Loucy (cell line): ENCODE measurements around the gene FOXK2.

Experiments used
- H2AFZ ChIP-seq: fragments of 200-600 bp; sonication (generic); 2 replicates; pipeline ENCODE4 v1.6.0; 2016; ENCODE audit warnings: antibody characterized with exemption, mild to moderate bottlenecking, low read length, moderate library complexity
- H3F3A ChIP-seq: fragments of 200-600 bp; 2 replicates; pipeline ENCODE4 v1.6.0; 2016; ENCODE audit warnings: antibody characterized with exemption, low read depth, mild to moderate bottlenecking
- H3K27me3 ChIP-seq: fragments of 200-600 bp; sonication (generic); 2 replicates; pipeline ENCODE4 v1.6.1; 2014; ENCODE audit warnings: low read length, mild to moderate bottlenecking; ENCODE audit not compliant: insufficient read depth, poor library complexity, severe bottlenecking
- H3K36me3 ChIP-seq: fragments of 200-600 bp; sonication (generic); 2 replicates; pipeline ENCODE4 v1.6.1; 2016; ENCODE audit warnings: low read length; ENCODE audit not compliant: insufficient read depth
- H3K4me1 ChIP-seq: fragments of 200-600 bp; sonication (generic); 2 replicates; pipeline ENCODE4 v1.5.1; 2014; ENCODE audit warnings: low read length, mild to moderate bottlenecking; ENCODE audit not compliant: insufficient read depth, poor library complexity, severe bottlenecking
- H3K4me2 ChIP-seq: fragments of 200-600 bp; sonication (generic); 2 replicates; pipeline ENCODE4 v1.6.0; 2014; ENCODE audit warnings: antibody characterized with exemption, low read length, low read depth, mild to moderate bottlenecking; ENCODE audit not compliant: poor library complexity, severe bottlenecking
- H3K4me3 ChIP-seq: fragments of 200-600 bp; sonication (generic); 2 replicates; pipeline ENCODE4 v1.5.1; 2014; ENCODE audit warnings: low read length, mild to moderate bottlenecking, mixed read lengths; ENCODE audit not compliant: poor library complexity, severe bottlenecking
- H3K79me2 ChIP-seq: fragments of 200-600 bp; sonication (generic); 2 replicates; pipeline ENCODE4 v1.6.1; 2014; ENCODE audit warnings: low read length; ENCODE audit not compliant: insufficient read depth
- H3K9ac ChIP-seq: fragments of 200-600 bp; sonication (generic); 2 replicates; pipeline ENCODE4 v1.6.0; 2014; ENCODE audit warnings: mild to moderate bottlenecking, low read depth, low read length, moderate library complexity; ENCODE audit not compliant: poor library complexity, severe bottlenecking
- H3K9me2 ChIP-seq: fragments of 200-600 bp; sonication (generic); replicated peaks from 2 replicates; pipeline ENCODE4 v1.6.1; 2016; ENCODE audit warnings: low read depth, low read length, mixed read lengths
- H3K9me3 ChIP-seq: fragments of 200-600 bp; sonication (generic); 2 replicates; pipeline ENCODE4 v1.6.1; 2014; ENCODE audit warnings: mild to moderate bottlenecking, antibody characterized with exemption, low read length, low read depth; ENCODE audit not compliant: insufficient read depth
- H4K20me1 ChIP-seq: fragments of 200-600 bp; sonication (generic); 2 replicates; pipeline ENCODE4 v1.6.0; 2014; ENCODE audit warnings: antibody characterized with exemption, low read length, mild to moderate bottlenecking; ENCODE audit not compliant: insufficient read depth, poor library complexity, severe bottlenecking
- EZH2phosphoT487 ChIP-seq: fragments of 200-600 bp; IDR thresholded peaks from 2 replicates; pipeline ENCODE4 v1.6.1; 2018; ENCODE audit warnings: antibody characterized with exemption, mild to moderate bottlenecking, moderate library complexity, borderline replicate concordance
- TF ChIP-seq, protein P1 (sequence below): fragments of 200-600 bp; sonication (generic); conservative IDR thresholded peaks from 2 replicates; pipeline ENCODE4 v1.5.1; 2014; ENCODE audit warnings: mild to moderate bottlenecking, antibody characterized with exemption, low read length

FOXK2 gene

GRCh38 chr17:82648165-82648668 lies 128.7 kb downstream of the FOXK2 start, which contains the start of gene WDR45B:
Gene WDR45B, minus strand, starts transcription at chr17:82648444. Its CDS starts 104 bp downstream, at chr17:82648340.
- no peaks in the 10 kb centered on the region for H3K9me3 ChIP-seq
- H4K20me1 ChIP-seq, result peaks cover 49% of the 10 kb centered on the region
- peak within 1 kb of the TSS; percentile 97 for H3K4me2 ChIP-seq
- TF ChIP-seq, protein P1, sequence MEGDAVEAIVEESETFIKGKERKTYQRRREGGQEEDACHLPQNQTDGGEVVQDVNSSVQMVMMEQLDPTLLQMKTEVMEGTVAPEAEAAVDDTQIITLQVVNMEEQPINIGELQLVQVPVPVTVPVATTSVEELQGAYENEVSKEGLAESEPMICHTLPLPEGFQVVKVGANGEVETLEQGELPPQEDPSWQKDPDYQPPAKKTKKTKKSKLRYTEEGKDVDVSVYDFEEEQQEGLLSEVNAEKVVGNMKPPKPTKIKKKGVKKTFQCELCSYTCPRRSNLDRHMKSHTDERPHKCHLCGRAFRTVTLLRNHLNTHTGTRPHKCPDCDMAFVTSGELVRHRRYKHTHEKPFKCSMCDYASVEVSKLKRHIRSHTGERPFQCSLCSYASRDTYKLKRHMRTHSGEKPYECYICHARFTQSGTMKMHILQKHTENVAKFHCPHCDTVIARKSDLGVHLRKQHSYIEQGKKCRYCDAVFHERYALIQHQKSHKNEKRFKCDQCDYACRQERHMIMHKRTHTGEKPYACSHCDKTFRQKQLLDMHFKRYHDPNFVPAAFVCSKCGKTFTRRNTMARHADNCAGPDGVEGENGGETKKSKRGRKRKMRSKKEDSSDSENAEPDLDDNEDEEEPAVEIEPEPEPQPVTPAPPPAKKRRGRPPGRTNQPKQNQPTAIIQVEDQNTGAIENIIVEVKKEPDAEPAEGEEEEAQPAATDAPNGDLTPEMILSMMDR, result no peak
- TF ChIP-seq EZH2phosphoT487, result no peak
- H3K9me2 ChIP-seq, result no peaks in the 10 kb centered on the region
- H2AFZ ChIP-seq, result peak within 1 kb of the TSS; percentile 90; the same call in 1 of the 2 replicates
- peaks cover 32% of the 10 kb centered on the region for H3K4me1 ChIP-seq
- 0 out of 2 replicates have a peak, but pooled peaks cover 3% of the 10 kb centered on the region for H3F3A ChIP-seq
- H3K36me3 ChIP-seq, result peaks cover 13% of the 10 kb centered on the region; the same call in 1 of the 2 replicates
- peak within 1 kb of the TSS; percentile 97 for H3K4me3 ChIP-seq
- H3K79me2 ChIP-seq, result peaks cover 49% of the 10 kb centered on the region
- peaks cover 6% of the 10 kb centered on the region for H3K27me3 ChIP-seq
- H3K9ac ChIP-seq, result peak within 1 kb of the TSS; percentile 98

GRCh38 chr17:82648742-82649331 lies 129.3 kb downstream of the FOXK2 start:
- Histone ChIP-seq H3K4me1 (peaks cover 32% of the 10 kb centered on the region), H3K9ac (peak overlapping the region; percentile 40), H3K36me3 (peaks cover 7% of the 10 kb centered on the region; the same call in 1 of the 2 replicates), H3F3A (0 out of 2 replicates have a peak, but pooled peaks cover 3% of the 10 kb centered on the region), H3K79me2 (peaks cover 43% of the 10 kb centered on the region), H4K20me1 (peaks cover 43% of the 10 kb centered on the region), H3K4me2 (peak overlapping the region; percentile 63), H3K27me3 (peaks cover 6% of the 10 kb centered on the region), H3K9me3 (no peaks in the 10 kb centered on the region), H2AFZ (0 out of 2 replicates have a peak overlapping the region, but pooled peaks have one; percentile 49), H3K4me3 (peak overlapping the region; percentile 64), H3K9me2 (no peaks in the 10 kb centered on the region)
- TF ChIP-seq EZH2phosphoT487, result no peak
- TF ChIP-seq, protein P1, result no peak

DNA sequence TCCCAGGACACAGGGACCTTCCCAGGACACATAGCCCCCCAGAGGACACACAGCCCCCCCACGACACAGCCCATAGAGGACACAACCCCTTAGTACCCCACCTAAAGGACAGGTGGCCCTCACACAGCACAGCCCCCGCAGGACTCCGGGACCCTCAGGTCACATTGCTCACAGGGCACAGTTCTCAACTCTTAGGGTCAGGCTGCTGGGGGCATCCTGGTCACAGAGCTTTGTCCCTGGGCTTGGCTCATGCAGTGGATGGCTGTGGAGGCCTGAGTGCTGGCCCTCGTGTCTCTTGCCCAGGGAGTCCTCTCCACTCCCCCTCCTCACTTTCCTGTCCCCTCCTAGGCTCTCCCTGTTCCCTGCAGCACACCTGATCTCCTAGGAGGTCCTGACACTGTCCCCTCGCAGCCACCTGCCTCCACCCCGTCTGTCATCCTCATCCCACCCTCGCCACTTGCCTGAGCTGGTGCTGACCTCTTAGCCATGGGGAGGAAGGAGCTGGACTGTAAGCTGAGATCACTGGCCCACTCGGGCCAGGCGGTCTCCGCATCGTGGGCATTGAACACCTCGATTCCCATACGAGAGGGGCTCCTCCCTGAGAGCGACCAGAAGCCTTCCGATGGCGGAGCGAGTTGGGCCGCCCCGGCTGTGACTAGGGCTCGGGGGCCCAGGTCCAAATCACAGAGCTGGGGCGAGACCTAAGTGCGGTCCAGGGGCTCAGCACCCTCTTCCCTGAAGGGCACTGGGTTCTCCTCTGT lies 130.1 kb downstream of the FOXK2 start:
- TF ChIP-seq EZH2phosphoT487, result no peak
- TF ChIP-seq, protein P1, result no peak
- peaks cover 34% of the 10 kb centered on the region for H4K20me1 ChIP-seq
- H3F3A ChIP-seq, result 0 out of 2 replicates have a peak, but pooled peaks cover 3% of the 10 kb centered on the region
- no peaks in the 10 kb centered on the region for H3K9me3 ChIP-seq
- no peak overlapping the region for H2AFZ ChIP-seq
- peak overlapping the region; percentile 63 for H3K4me2 ChIP-seq
- H3K27me3 ChIP-seq, result peaks cover 6% of the 10 kb centered on the region
- H3K79me2 ChIP-seq, result peaks cover 35% of the 10 kb centered on the region
- no peak overlapping the region for H3K4me3 ChIP-seq
- H3K4me1 ChIP-seq, result peaks cover 28% of the 10 kb centered on the region
- no peak overlapping the region for H3K9ac ChIP-seq
- H3K9me2 ChIP-seq, result no peaks in the 10 kb centered on the region
- no peaks in the 10 kb centered on the region for H3K36me3 ChIP-seq
